Measurements from ENCODE around the gene TOPAZ1. TPM values are rescaled to one million over a fixed set of nuclear protein-coding genes. Genes with fewer than 3 reads are reported as not detected.

TOPAZ1 gene
- total and polyA plus RNA-seq, 3 experiments from 2014 or later = not detected

- no peak overlapping the region for H3K27ac Mint-ChIP-seq
- peaks cover 8 to 30% of the 10 kb centered on the region in 2 donors for H3K27me3 Mint-ChIP-seq
- Histone ChIP-seq H3K36me3 (ENCODE audit: insufficient read depth, low read length) (no peaks in the 10 kb centered on the region), H3K27ac (ENCODE audit: low read depth, low read length) (peak overlapping the region; percentile 34), H3K27me3 (ENCODE audit: insufficient read depth, low read length, poor library complexity, severe bottlenecking) (no peaks in the 10 kb centered on the region), H3K4me3 (ENCODE audit: low read length) (no peak overlapping the region), H3K9me3 (ENCODE audit: low read length) (no peaks in the 10 kb centered on the region), H3K4me1 (ENCODE audit: insufficient read depth, low read length) (peaks cover 4% of the 10 kb centered on the region)
- CTCF ChIA-PET = interaction anchor here (1.0 kb wide), 2 partner anchors 9 to 67 kb away, joined by 3 to 4 read pairs; no protein-coding TSS in a partner anchor
- H3K4me3 Mint-ChIP-seq = peak overlapping the region in 1 of 7 donors; percentile 48
- H3K9me3 Mint-ChIP-seq = no peaks in the 10 kb centered on the region
- peaks cover 8 to 13% (median 10%) of the 10 kb centered on the region in 3 donors for H3K4me1 Mint-ChIP-seq
- DNase-seq = peak; percentile 2 to 61 (median 28)
- POLR2A ChIA-PET = no interaction called here
- no peaks in the 10 kb centered on the region for H3K36me3 Mint-ChIP-seq
Measured at GRCh38 chr3:44235604-44236484, 5.8 kb upstream of the TOPAZ1 start.

- no peaks in the 10 kb centered on the region for H3K36me3 Mint-ChIP-seq
- Histone ChIP-seq H3K36me3 (ENCODE audit: insufficient read depth, low read length) (no peaks in the 10 kb centered on the region), H3K27ac (ENCODE audit: low read depth, low read length) (peak overlapping the region; percentile 34), H3K4me1 (ENCODE audit: insufficient read depth, low read length) (peaks cover 4% of the 10 kb centered on the region), H3K27me3 (ENCODE audit: insufficient read depth, low read length, poor library complexity, severe bottlenecking) (no peaks in the 10 kb centered on the region), H3K4me3 (ENCODE audit: low read length) (no peak overlapping the region), H3K9me3 (ENCODE audit: low read length) (no peaks in the 10 kb centered on the region)
- no peak for DNase-seq
- CTCF ChIA-PET = no interaction called here
- no peaks in the 10 kb centered on the region for H3K9me3 Mint-ChIP-seq
- POLR2A ChIA-PET = no interaction called here
- peaks cover 8 to 13% (median 10%) of the 10 kb centered on the region in 3 donors for H3K4me1 Mint-ChIP-seq
- H3K27ac Mint-ChIP-seq = no peak overlapping the region
- no peak overlapping the region for H3K4me3 Mint-ChIP-seq
- H3K27me3 Mint-ChIP-seq = peaks cover 8 to 35% of the 10 kb centered on the region in 2 donors
Measured at GRCh38 chr3:44236485-44236908, 5.2 kb upstream of the TOPAZ1 start.

- H3K36me3 ChIP-seq (ENCODE audit: insufficient read depth, low read length) = no peaks in the 10 kb centered on the region
- peaks cover 8 to 35% of the 10 kb centered on the region in 2 donors for H3K27me3 Mint-ChIP-seq
Measured at GRCh38 chr3:44237161-44237560, 4.5 kb upstream of the TOPAZ1 start.

DNA sequence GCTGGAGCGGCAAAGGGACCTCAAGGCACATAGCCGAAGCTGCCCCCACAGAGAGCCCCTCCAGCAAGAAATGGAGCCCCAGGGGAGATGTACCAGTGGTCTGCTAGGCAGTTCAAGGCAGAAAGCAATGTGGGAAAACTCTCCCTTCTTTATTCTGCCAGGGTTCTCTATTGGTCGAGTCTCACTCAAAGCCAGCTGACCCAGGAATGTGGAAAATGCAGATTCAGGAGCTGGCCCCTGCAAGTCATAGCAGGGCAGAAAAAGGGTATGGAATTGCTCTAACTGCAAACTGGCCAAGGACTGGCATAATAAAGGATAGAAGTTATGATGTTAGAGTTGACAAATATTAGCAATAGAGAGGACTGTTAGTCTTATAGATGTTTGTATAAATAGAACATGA lies 4.0 kb upstream of the TOPAZ1 start:
- Mint-ChIP-seq H3K27ac (no peak overlapping the region), H3K9me3 (no peaks in the 10 kb centered on the region), H3K4me1 (peaks cover 5 to 7% (median 6%) of the 10 kb centered on the region in 3 donors), H3K27me3 (peaks cover 8 to 35% of the 10 kb centered on the region in 2 donors), H3K4me3 (no peak overlapping the region), H3K36me3 (no peaks in the 10 kb centered on the region)
- H3K4me1 ChIP-seq (ENCODE audit: insufficient read depth, low read length) = peaks cover 4% of the 10 kb centered on the region
- CTCF ChIA-PET = interaction anchor here (1.0 kb wide), 1 partner anchor 11 kb away, joined by 3 read pairs; no protein-coding TSS in a partner anchor
- no peak overlapping the region for H3K4me3 ChIP-seq (ENCODE audit: low read length)
- H3K27me3 ChIP-seq (ENCODE audit: insufficient read depth, low read length, poor library complexity, severe bottlenecking) = no peaks in the 10 kb centered on the region
- peak overlapping the region; percentile 34 for H3K27ac ChIP-seq (ENCODE audit: low read depth, low read length)
- H3K9me3 ChIP-seq (ENCODE audit: low read length) = no peaks in the 10 kb centered on the region
- POLR2A ChIA-PET = no interaction called here
- H3K36me3 ChIP-seq (ENCODE audit: insufficient read depth, low read length) = no peaks in the 10 kb centered on the region
- DNase-seq = no peak

More at GRCh38 chr3:44237161-44237560, 4.5 kb upstream of the TOPAZ1 start:
- Histone ChIP-seq H3K27ac (ENCODE audit: low read depth, low read length) (peak overlapping the region; percentile 34), H3K4me3 (ENCODE audit: low read length) (no peak overlapping the region), H3K9me3 (ENCODE audit: low read length) (no peaks in the 10 kb centered on the region), H3K27me3 (ENCODE audit: insufficient read depth, low read length, poor library complexity, severe bottlenecking) (no peaks in the 10 kb centered on the region), H3K4me1 (ENCODE audit: insufficient read depth, low read length) (peaks cover 4% of the 10 kb centered on the region)
- Mint-ChIP-seq H3K27ac (peak overlapping the region in 1 of 8 donors; percentile 23), H3K9me3 (no peaks in the 10 kb centered on the region), H3K4me3 (no peak overlapping the region), H3K36me3 (no peaks in the 10 kb centered on the region), H3K4me1 (peaks cover 8 to 12% (median 10%) of the 10 kb centered on the region in 3 donors)
- DNase-seq = no peak
- ChIA-PET CTCF (interaction anchor here (1.0 kb wide), 1 partner anchor 11 kb away, joined by 3 read pairs; no protein-coding TSS in a partner anchor), POLR2A (no interaction called here)

- CTCF ChIA-PET = no interaction called here
- H3K27me3 ChIP-seq (ENCODE audit: insufficient read depth, low read length, poor library complexity, severe bottlenecking) = no peaks in the 10 kb centered on the region
- Mint-ChIP-seq H3K4me3 (no peak overlapping the region), H3K36me3 (no peaks in the 10 kb centered on the region), H3K27me3 (peaks cover 8 to 35% of the 10 kb centered on the region in 2 donors), H3K4me1 (peaks cover 5 to 7% (median 6%) of the 10 kb centered on the region in 3 donors), H3K9me3 (no peaks in the 10 kb centered on the region), H3K27ac (no peak overlapping the region)
- no peak overlapping the region for H3K4me3 ChIP-seq (ENCODE audit: low read length)
- no peak for DNase-seq
- POLR2A ChIA-PET = no interaction called here
- no peak overlapping the region for H3K27ac ChIP-seq (ENCODE audit: low read depth, low read length)
- H3K9me3 ChIP-seq (ENCODE audit: low read length) = no peaks in the 10 kb centered on the region
- H3K36me3 ChIP-seq (ENCODE audit: insufficient read depth, low read length) = no peaks in the 10 kb centered on the region
- H3K4me1 ChIP-seq (ENCODE audit: insufficient read depth, low read length) = peaks cover 4% of the 10 kb centered on the region
Measured at GRCh38 chr3:44238889-44239288, 2.8 kb upstream of the TOPAZ1 start.

- no peak for DNase-seq
- peaks cover 4% of the 10 kb centered on the region for H3K4me1 ChIP-seq (ENCODE audit: insufficient read depth, low read length)
- H3K36me3 Mint-ChIP-seq = no peaks in the 10 kb centered on the region
- H3K27ac Mint-ChIP-seq = no peak overlapping the region
- H3K4me1 Mint-ChIP-seq = peaks cover 5 to 7% (median 6%) of the 10 kb centered on the region in 3 donors
- H3K27ac ChIP-seq (ENCODE audit: low read depth, low read length) = no peak overlapping the region
- no peaks in the 10 kb centered on the region for H3K9me3 ChIP-seq (ENCODE audit: low read length)
- no peaks in the 10 kb centered on the region for H3K9me3 Mint-ChIP-seq
- H3K4me3 Mint-ChIP-seq = no peak overlapping the region
- ChIA-PET POLR2A (no interaction called here), CTCF (no interaction called here)
- H3K4me3 ChIP-seq (ENCODE audit: low read length) = no peak overlapping the region
- peaks cover 8 to 35% of the 10 kb centered on the region in 2 donors for H3K27me3 Mint-ChIP-seq
- H3K27me3 ChIP-seq (ENCODE audit: insufficient read depth, low read length, poor library complexity, severe bottlenecking) = no peaks in the 10 kb centered on the region
- no peaks in the 10 kb centered on the region for H3K36me3 ChIP-seq (ENCODE audit: insufficient read depth, low read length)
Measured at GRCh38 chr3:44240061-44240460, 1.6 kb upstream of the TOPAZ1 start.

DNA sequence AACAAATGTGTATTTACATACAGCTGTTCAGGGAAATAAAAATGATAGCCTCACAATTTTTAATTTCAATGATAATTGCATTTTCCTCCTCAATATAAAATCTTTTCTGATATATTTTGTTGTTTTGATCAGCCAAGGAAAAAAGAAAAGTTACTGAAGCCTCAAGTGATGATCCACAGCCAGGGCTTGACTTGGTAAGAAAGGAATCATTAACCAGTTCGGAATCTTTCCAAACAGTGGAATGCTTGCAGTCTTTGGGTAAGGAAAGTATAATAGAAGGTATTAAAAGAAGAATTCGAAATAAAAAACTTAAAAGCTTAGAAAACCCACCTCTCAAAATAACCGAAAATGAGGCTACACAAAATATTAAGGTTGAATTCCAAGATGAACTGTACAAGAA lies 1.0 kb downstream of the TOPAZ1 start:
- H3K4me3 ChIP-seq (ENCODE audit: low read length) = no peak overlapping the region
- no peaks in the 10 kb centered on the region for H3K9me3 ChIP-seq (ENCODE audit: low read length)
- Mint-ChIP-seq H3K27ac (no peak overlapping the region), H3K4me3 (no peak overlapping the region), H3K9me3 (peaks cover under 1 to 6% (median 2%) of the 10 kb centered on the region in 5 donors), H3K27me3 (peaks cover 5 to 28% of the 10 kb centered on the region in 2 donors), H3K4me1 (no peaks in the 10 kb centered on the region), H3K36me3 (peaks cover 0 to under 1% (median 0%) of the 10 kb centered on the region in 3 donors)
- DNase-seq = no peak
- H3K4me1 ChIP-seq (ENCODE audit: insufficient read depth, low read length) = no peaks in the 10 kb centered on the region
- H3K27ac ChIP-seq (ENCODE audit: low read depth, low read length) = no peak overlapping the region
- peaks cover 4% of the 10 kb centered on the region for H3K27me3 ChIP-seq (ENCODE audit: insufficient read depth, low read length, poor library complexity, severe bottlenecking)
- CTCF ChIA-PET = no interaction called here
- H3K36me3 ChIP-seq (ENCODE audit: insufficient read depth, low read length) = no peaks in the 10 kb centered on the region
- POLR2A ChIA-PET = no interaction called here

- ChIA-PET CTCF (interaction anchor here (1.5 kb wide), 1 partner anchor 11 kb away, joined by 3 read pairs; no protein-coding TSS in a partner anchor), POLR2A (no interaction called here)
- no peak for DNase-seq
- peaks cover 4% of the 10 kb centered on the region for H3K27me3 ChIP-seq (ENCODE audit: insufficient read depth, low read length, poor library complexity, severe bottlenecking)
- H3K4me1 ChIP-seq (ENCODE audit: insufficient read depth, low read length) = no peaks in the 10 kb centered on the region
- Mint-ChIP-seq H3K9me3 (peaks cover 3 to 19% (median 6%) of the 10 kb centered on the region in 5 donors), H3K4me3 (no peak overlapping the region), H3K27me3 (peaks cover 6 to 37% of the 10 kb centered on the region in 2 donors), H3K4me1 (no peaks in the 10 kb centered on the region), H3K36me3 (peaks cover 0 to 6% (median 0%) of the 10 kb centered on the region in 3 donors), H3K27ac (no peak overlapping the region)
- H3K9me3 ChIP-seq (ENCODE audit: low read length) = no peaks in the 10 kb centered on the region
- H3K36me3 ChIP-seq (ENCODE audit: insufficient read depth, low read length) = no peaks in the 10 kb centered on the region
- H3K27ac ChIP-seq (ENCODE audit: low read depth, low read length) = no peak overlapping the region
- no peak overlapping the region for H3K4me3 ChIP-seq (ENCODE audit: low read length)
Measured at GRCh38 chr3:44248152-44248551, 6.5 kb downstream of the TOPAZ1 start.
